Ishikawa (cell line): ENCODE data around the gene MRPL17.

ENCODE experiments used
- CEBPB ChIP-seq: IDR thresholded peaks from 2 replicates; pipeline ENCODE4 v1.6.1; 2012
- CREB1 ChIP-seq: IDR thresholded peaks from 2 replicates; pipeline ENCODE4 v1.6.1; 2012; ENCODE audit warnings: low read depth
- EGR1 ChIP-seq: IDR thresholded peaks from 2 replicates; pipeline ENCODE4 v1.6.1; 2012
- EP300 ChIP-seq: IDR thresholded peaks from 2 replicates; pipeline ENCODE4 v1.6.1; 2012; ENCODE audit warnings: borderline replicate concordance
- FOXM1 ChIP-seq: IDR thresholded peaks from 2 replicates; pipeline ENCODE4 v1.6.1; 2012; ENCODE audit warnings: low read depth, borderline replicate concordance
- MAX ChIP-seq: IDR thresholded peaks from 2 replicates; pipeline ENCODE4 v1.6.1; 2012
- NFIC ChIP-seq: IDR thresholded peaks from 2 replicates; pipeline ENCODE4 v1.6.1; 2012
- RAD21 ChIP-seq: IDR thresholded peaks from 2 replicates; pipeline ENCODE4 v1.6.1; 2012; ENCODE audit warnings: low read depth
- REST ChIP-seq: IDR thresholded peaks from 2 replicates; pipeline ENCODE4 v1.6.1; 2012; ENCODE audit warnings: low read depth, mild to moderate bottlenecking
- TAF1 ChIP-seq: IDR thresholded peaks from 2 replicates; pipeline ENCODE4 v1.6.1; 2012; ENCODE audit warnings: low read depth, mild to moderate bottlenecking
- TCF12 ChIP-seq: IDR thresholded peaks from 2 replicates; pipeline ENCODE4 v1.6.1; 2012; ENCODE audit warnings: low read depth
- TEAD4 ChIP-seq: IDR thresholded peaks from 2 replicates; pipeline ENCODE4 v1.6.1; 2012
- USF1 ChIP-seq: IDR thresholded peaks from 2 replicates; pipeline ENCODE4 v1.6.1; 2012
- YY1 ChIP-seq: IDR thresholded peaks from 2 replicates; pipeline ENCODE4 v1.6.1; 2012; ENCODE audit warnings: low read depth
- ZBTB7A ChIP-seq: IDR thresholded peaks from 2 replicates; pipeline ENCODE4 v1.6.1; 2012; ENCODE audit warnings: low read depth

Gene MRPL17

GRCh38 chr11:6635082-6635932 is 47.8 kb downstream of the MRPL17 start:
- no peak for TF ChIP-seq FOXM1
- no peak for TF ChIP-seq CREB1
- TF ChIP-seq NFIC, result no peak
- TF ChIP-seq REST, result no peak
- TF ChIP-seq TEAD4, result no peak
- no peak for TF ChIP-seq CEBPB
- no peak for TF ChIP-seq EP300
- no peak for TF ChIP-seq TAF1
- TF ChIP-seq YY1, result no peak
- TF ChIP-seq TCF12, result no peak
- TF ChIP-seq USF1, result no peak
- no peak for TF ChIP-seq EGR1
- TF ChIP-seq RAD21, result no peak
- TF ChIP-seq ZBTB7A, result no peak

- TF ChIP-seq USF1, result no peak
- no peak for TF ChIP-seq EP300
- no peak for TF ChIP-seq RAD21
- TF ChIP-seq TAF1, result no peak
- TF ChIP-seq YY1, result no peak
Measured at GRCh38 chr11:6634534-6634933, 48.6 kb downstream of the MRPL17 start.

- TF ChIP-seq ZBTB7A, result no peak
- no peak for TF ChIP-seq FOXM1
- no peak for TF ChIP-seq TCF12
- no peak for TF ChIP-seq YY1
- no peak for TF ChIP-seq RAD21
- no peak for TF ChIP-seq TAF1
- no peak for TF ChIP-seq USF1
- no peak for TF ChIP-seq EGR1
- TF ChIP-seq MAX, result no peak
- TF ChIP-seq CREB1, result no peak
- TF ChIP-seq REST, result no peak
- no peak for TF ChIP-seq CEBPB
- no peak for TF ChIP-seq NFIC
- TF ChIP-seq TEAD4, result no peak
- TF ChIP-seq EP300, result no peak
Measured at GRCh38 chr11:6633422-6634408, 49.4 kb downstream of the MRPL17 start.

- no peak for TF ChIP-seq CEBPB
- TF ChIP-seq FOXM1, result no peak
- no peak for TF ChIP-seq CREB1
- no peak for TF ChIP-seq RAD21
- TF ChIP-seq EGR1, result no peak
- no peak for TF ChIP-seq TCF12
- TF ChIP-seq ZBTB7A, result no peak
- TF ChIP-seq MAX, result no peak
- no peak for TF ChIP-seq TEAD4
- TF ChIP-seq USF1, result no peak
- TF ChIP-seq YY1, result no peak
- no peak for TF ChIP-seq REST
- no peak for TF ChIP-seq TAF1
- TF ChIP-seq NFIC, result no peak
- no peak for TF ChIP-seq EP300
Measured at GRCh38 chr11:6632116-6633073, 50.7 kb downstream of the MRPL17 start.
